Measurements from ENCODE around the gene NTRK1.

Gene NTRK1

DNA sequence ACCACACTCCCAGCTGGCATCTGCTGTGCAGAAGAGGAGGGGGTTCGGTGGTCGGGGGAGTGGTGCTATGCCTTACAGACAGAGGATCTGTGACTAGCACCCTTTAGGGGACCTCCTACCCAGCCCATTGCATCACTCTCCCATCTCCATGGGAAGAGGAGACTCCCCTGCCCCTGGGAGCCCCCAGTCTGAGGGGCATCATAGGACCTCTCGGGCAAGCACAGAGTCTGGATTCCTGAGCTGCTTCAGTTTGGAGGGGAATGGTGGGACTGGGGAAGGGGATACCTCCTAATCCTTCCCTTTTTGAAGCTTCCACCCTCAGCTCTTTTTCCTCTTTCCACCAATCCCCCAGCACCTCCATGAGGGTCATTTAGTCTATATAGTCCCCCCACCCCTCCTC, 3.1 kb upstream of the NTRK1 start:
- DNase-seq (ENCODE audit: low read depth in 2 of 2): no peak

DNA sequence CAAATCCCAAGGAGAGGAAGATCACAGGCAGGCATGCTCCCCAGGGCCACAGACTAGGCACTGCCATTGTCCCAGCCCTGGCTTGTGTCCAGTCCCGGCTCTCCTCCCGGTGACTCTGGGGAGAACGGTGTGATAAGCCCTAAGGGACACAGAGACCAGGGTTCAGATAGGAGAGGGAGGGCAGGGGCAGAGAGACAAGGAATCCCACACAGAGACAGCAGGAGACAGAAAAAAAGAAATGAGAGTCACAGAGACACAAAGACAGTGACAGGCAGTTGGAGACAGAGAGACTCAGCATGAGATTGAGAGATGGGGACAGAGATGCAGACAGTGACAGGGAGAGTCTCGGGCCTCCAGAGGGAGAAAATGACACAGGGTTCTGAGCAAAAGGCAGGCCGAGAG, 2.1 kb upstream of the NTRK1 start:
- DNase-seq (ENCODE audit: low read depth in 2 of 2): no peak

DNA sequence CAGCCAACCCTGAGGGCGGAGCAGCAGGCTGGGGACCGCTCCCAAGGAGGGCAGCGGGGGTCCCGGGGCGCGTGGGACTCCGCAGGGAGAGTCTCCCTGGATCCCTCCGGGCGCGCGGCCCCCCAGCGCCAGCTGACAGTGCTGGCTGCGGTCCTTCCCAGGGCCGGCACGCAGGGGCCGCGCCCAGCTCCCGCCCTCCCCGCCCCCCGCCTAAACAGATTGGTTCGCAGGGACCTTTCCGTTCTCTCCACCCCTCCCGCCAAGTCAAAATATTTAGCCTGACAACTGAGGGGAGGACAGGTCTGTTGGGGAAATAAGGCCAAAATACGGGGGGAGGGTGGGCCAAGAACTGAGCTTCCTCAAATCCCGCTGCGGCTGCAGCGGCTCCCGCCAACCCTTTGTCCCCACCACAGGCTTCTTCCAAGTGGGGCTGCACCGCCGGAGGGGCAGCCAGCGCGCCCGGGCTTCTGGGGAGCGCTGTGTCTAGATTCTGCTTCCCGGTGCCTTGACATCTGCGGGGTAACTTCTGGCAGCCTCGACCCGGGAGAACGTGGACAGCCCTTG, 1.6 kb upstream of the NTRK1 start, which contains the start of gene INSRR:
Gene INSRR, minus strand, starts transcription at position 159 of the 564 bp plus-strand sequence. CDS start 496 bp downstream, outside the sequence.
- DNase-seq (ENCODE audit: low read depth in 2 of 2): no peak

DNA sequence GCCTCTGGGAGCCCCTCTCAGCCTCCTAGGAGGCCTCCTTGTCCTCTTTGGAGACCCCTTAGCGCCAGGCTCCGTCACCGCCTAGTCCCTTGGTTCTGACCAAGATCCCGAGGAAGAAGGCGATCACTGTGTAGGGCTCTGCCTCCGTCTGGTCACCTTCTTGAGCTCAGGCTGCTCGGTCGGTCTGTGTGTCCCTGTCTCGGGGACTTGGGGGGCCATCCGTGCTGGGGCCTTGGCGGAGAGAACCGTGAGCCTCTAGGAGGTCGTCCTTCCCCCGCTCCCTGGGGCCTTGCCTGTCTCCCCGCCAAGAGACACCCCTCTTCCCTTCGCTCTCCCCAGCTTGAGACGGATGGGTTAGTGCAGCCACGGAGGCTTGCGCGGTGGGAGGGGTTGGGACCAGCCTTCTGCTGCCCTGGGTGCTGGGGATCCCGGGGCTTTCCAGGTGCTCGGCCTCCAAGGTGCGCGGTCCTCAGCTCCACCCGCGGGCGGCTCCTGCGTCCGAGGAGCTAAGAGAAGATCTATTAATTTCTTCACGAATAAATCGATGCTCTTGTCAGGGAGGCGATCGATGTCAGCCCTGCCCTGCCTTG, 1.0 kb upstream of the NTRK1 start:
- no peak for DNase-seq (ENCODE audit: low read depth in 2 of 2)

DNA sequence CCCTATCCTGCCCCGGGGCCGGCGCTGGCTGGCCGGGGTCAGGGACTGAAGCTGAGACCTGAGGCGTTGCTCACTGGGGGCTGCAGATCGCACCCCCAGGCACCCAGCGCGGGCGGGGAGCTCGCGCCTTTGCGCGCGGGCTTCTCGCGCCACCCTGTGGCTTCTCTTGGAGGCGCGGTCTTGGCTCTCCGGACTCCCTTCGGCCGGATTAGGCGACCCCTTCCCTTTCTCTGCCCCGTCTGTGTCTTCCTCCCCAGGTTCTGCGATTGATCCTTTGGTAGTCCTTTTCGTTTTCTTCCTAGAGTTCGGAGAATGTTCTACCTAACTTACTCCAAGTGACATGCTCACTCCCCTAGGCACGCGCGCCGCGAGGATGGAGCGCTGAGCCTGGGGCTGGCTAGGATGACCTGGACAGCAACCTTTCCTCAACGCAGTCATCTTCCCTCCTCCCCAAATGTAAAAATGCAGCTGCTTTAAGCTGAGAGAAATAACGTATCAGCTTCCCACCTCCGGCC, 495 bp upstream of the NTRK1 start:
- peak; percentile 52 to 56 for DNase-seq (ENCODE audit: low read depth in 2 of 2)

DNA sequence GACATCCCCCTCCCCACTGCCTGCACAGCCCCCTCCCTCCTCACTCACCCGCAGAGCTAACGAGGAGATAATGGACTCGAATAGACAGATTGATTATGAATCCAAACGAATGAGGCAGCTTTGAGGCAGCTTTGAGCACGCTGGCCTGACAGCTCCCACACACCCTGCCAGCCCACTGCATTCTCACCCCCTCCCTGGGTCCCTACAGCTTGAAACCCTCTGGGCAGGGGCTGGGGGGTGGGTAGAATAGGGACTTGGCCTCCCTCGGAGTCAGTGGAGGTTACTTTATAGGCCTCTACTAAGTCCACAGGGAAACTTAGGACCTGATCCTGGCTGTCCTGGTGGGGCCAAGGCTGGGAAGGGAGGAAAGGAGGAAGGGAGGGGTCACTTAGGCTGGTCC, 1.9 kb downstream of the NTRK1 start:
- no peak for DNase-seq (ENCODE audit: low read depth in 2 of 2)

DNA sequence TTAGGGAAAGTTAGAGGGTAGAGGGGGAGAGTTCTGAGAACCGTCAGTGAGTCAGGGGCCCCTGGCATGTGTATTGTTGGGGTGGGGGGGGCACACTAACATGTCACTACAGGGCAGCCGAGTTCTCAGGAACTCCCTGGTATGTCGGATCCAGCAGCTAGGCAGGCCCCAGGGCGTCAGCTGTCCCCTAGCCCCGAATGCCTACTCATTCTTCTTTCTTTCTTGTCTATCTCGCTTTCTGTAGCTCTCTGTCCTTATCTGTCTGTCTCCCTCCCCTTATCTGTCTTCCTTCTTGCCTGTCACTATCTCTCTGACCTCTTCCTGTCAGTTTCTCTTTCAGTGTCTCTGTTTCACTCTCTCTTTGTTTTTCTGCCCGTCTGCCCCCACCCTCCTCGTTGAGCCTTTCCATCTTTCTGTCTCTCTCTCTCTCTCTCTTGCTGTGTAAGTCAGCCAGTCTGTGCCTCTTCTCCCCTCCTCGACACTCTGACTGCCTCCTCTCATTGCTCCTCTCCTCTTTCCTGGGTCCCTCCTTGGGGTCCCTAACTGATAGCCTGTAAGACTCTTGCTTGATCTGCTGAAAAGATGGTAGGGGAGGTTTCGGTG, 2.4 kb downstream of the NTRK1 start:
- DNase-seq (ENCODE audit: low read depth in 2 of 2): no peak

DNA sequence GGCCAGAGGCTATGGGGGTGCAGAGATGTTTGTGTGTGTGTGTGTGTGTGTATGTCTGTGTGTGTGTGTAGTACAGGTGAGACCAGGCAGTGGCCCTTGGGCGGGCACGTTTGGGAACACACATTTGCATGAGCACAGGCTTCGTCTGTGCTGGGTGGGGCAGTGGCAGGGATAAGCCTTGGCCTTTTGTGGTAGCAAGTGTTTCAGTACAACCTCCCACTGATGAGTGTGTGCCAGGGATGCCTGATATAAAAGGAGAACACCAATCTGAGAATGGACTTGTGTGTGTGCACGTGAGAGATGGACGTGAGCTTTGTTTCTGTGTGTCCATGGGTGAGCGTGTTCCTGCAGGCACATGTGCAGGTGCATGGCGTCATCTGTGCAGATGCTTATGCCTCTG, 3.0 kb downstream of the NTRK1 start:
- no peak for DNase-seq (ENCODE audit: low read depth in 2 of 2)

DNA sequence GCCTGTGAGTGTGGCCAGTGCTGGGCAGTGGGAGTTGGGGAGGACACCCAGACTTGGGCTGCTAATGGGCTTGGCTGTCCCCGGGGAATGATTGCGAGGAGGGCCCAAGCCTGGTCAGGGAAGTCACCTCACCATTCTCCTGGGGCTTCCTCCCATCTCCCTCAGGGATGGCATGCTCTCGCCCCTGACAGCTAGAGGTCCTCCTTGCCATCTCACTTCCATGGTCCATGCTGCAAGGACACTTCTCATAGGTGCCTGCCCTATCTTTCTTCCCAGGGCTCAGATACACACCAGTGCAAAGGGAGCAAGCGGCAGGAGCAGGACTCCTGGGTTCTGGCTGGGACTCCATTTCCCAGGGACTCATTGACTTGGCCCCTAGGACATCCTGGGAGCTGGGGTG, 4.1 kb downstream of the NTRK1 start:
- no peak for DNase-seq (ENCODE audit: low read depth in 2 of 2)

DNA sequence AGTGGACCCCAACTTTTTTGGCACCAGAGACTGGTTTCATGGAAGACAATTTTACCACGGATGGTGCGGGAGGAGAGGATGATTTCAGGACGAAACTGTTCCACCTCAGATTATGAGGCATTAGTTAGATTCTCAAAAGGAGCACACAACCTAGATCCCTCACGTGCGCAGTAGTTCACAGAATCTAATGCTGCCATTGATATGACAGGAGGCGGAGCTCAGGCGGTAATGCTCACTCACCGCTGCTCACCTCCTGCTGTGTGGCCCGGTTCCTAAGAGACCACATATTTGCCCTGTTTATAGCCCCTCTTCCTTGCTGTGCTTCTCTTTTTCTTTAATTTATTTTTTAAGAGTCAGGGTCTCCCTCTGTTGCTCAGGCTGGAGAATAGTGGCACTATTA, 4.6 kb downstream of the NTRK1 start:
- DNase-seq (ENCODE audit: low read depth in 2 of 2): no peak

DNA sequence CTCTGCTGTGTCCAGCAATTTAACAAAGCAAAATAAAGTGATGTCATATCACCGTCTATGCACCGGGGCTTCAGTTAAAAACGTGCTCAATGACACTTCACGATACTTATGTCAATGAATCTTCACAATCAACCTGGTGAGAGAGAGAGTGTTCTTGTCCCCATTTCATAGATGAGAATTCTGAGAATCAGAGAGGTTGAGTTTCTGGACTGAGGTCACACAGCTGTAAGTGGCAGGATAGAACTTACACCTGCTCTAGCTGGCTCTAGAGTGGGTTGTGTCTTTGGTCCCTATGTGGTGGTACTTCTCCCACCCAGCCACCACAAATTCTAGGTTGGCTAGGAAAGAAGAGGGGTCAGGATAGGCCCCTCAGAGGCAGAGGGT, 5.2 kb downstream of the NTRK1 start:
- DNase-seq (ENCODE audit: low read depth in 2 of 2): no peak

DNA sequence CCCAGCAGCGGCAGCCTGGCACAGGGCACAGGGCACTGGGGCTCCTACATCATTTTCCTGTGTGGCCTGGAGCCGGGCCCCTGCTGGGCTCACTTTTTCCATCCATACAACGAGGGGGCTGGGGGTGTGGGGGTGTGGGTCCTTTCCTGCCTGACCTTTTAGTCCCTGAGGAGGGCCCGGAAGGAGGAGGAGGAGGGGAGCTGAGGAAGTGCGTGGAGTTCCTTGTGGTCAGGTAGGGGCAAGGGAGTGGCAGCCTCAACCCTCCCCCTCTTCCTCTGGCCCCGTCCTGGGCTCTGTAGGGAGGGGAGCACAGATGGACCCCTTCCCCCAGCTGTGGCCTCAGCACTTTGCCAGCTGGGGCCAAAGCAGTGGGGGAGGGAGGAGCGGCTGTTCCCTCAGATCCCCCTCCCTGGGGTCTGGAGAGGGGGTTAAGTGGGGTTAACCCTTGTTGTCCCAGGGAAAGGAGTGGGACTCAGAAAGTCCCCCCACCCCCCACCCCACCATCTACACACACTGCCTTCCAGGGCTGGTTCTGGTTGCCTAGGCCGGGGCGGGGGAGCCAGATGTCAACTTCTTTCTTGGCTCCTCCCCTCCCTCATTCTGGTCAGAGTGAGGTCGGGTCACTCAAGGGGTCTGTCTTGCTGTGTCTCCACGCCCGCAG, 5.7 kb downstream of the NTRK1 start:
- DNase-seq (ENCODE audit: low read depth in 2 of 2): no peak

DNA sequence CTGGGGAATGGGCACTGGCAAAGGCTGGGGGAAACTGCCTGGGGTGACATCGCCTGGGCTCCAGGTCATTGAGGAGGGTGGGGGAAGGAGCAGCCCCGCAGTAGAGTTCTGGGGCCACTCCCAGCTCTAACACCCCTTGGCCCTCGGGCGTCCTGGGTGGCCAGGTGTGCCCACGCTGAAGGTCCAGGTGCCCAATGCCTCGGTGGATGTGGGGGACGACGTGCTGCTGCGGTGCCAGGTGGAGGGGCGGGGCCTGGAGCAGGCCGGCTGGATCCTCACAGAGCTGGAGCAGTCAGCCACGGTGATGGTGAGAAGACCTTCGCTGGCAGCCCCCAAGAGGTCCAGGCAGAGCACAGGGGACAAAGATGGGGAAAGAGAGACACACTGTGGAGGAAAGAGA, 7.7 kb downstream of the NTRK1 start:
- no peak for DNase-seq (ENCODE audit: low read depth in 2 of 2)

DNA sequence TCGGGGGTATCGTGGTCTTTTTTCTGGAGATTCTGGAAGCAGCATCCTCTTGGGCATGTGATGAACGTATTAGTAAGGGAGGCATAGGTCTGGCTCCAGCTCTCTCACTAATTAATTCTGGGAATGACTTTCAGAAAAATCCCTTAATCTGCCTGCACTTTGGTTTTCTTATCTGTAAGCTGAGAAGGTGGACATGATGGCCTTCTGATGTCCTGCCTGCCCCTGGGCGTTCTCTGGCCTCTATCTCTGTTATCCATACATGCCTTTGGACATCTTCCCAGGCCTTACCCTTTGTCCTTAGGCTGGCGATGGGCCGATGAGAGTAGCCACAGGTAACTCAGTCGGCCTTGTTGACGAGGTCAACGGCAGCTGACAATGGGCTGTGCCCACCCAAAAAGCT, 8.8 kb downstream of the NTRK1 start:
- no peak for DNase-seq (ENCODE audit: low read depth in 2 of 2)

DNA sequence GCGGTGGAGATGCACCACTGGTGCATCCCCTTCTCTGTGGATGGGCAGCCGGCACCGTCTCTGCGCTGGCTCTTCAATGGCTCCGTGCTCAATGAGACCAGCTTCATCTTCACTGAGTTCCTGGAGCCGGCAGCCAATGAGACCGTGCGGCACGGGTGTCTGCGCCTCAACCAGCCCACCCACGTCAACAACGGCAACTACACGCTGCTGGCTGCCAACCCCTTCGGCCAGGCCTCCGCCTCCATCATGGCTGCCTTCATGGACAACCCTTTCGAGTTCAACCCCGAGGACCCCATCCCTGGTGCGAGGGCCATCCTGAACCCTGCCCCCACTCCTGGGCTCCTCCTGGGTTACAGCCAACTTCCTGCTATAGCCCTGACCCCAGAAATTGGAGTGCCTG, 13.0 kb downstream of the NTRK1 start:
- no peak for DNase-seq (ENCODE audit: low read depth in 2 of 2)

DNA sequence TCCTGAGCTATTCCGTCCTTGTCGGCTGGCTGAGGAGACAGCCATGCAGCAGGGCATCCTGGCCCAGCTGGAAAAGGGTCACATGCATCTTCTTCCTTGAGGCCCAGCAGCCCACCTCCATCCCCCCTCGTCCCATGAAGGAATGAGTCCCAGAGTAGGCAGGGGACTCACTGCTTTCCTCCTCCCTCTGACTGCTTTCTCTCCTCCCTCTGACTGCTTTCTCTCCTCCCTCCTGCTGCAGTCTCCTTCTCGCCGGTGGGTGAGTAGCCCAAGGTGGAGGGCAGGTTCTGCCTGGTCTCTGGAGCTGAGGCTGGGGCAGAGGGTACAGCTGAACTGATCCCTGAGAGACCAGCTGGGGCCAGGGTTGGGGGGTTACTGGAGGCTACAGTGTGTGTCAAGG, 13.5 kb downstream of the NTRK1 start:
- DNase-seq (ENCODE audit: low read depth in 2 of 2): no peak

DNA sequence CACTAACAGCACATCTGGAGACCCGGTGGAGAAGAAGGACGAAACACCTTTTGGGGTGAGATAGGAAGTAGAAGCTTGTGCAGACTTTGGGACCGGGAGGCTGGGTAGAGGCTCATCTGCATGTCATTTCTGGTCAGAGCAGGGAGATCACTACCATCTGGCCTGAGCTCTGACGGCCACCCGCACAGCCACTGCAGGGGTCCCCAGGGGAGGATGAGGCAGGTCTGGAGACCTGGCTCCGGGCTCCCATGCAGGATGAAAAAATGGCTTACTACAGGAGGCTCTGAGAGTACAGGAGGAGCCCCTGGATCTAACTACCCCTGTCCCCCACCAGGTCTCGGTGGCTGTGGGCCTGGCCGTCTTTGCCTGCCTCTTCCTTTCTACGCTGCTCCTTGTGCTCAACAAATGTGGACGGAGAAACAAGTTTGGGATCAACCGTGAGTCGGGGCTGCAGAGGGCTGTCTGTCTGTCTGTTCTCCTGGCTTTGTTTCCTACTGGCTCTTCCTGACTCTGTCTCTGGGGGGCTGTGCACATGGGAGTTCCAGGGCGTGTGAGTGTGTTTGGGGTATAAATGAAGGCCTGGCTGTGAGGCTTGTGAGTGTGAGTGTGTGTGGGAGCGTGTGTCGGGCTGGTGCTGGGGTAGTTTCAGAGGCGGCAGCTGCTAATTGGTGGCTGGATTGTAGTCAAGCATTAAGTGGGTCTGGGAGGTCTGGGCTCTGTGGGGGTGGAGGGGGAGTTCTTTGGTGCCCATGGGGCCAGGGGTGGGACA, 14.1 kb downstream of the NTRK1 start:
- DNase-seq (ENCODE audit: low read depth in 2 of 2): no peak

DNA sequence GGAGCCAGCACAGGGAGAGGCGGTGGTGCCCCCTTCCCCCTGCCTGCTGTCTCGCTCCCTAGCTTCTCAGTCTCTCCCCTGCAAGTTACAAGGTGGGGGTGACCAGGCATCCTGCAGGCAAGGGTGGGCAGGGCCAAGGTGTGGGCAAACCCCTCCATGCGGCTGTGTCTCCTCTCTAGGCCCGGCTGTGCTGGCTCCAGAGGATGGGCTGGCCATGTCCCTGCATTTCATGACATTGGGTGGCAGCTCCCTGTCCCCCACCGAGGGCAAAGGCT, 14.6 kb downstream of the NTRK1 start:
- DNase-seq (ENCODE audit: low read depth in 2 of 2): no peak

DNA sequence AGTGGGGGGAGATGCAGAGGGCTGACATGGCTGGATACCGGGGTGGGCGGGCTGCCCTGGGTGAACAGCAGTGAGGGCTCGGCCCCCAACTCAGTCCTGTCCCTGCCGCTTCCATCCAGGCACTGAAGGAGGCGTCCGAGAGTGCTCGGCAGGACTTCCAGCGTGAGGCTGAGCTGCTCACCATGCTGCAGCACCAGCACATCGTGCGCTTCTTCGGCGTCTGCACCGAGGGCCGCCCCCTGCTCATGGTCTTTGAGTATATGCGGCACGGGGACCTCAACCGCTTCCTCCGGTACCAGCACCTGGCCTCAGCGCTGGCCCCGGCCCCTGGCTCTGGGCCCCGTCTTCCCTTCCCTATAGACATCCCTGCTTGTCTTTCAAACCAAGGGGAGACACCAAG, 15.6 kb downstream of the NTRK1 start:
- no peak for DNase-seq (ENCODE audit: low read depth in 2 of 2)

DNA sequence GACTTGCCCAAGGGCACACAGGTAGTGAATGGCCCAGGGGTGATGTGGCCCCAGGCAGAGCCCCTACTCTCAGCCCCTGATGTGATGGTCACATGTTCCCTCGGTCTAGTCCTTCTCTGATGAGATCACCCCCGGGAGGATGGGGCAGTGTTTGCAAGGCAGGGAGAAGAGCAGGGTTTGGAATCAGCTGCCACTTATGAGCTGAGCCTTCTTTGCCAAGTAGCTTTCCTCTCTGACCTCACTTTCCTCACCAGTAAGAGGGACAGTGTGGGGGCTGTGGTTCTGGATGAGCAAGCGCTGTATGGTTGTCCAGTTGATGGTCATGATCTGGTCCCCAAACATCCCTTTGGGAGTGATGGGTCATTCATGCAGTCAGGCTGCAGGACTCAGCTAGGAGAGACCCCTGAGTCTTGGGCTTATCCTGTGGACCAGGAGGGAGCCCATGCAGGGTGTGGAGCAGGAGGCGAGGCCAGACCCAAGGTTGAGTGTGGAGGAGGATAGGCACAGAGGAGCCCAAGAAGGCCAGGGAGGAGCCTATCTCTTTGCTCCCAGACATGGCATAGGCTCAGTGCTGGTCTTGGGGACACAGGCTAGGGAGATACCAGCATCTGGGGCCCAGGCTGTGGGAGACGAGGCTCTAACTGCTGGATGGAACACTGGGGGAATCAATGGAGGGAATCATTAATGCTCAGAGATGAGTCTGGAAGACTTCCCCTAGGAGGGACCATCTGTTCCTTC, 16.9 kb downstream of the NTRK1 start:
- DNase-seq (ENCODE audit: low read depth in 2 of 2): no peak

DNA sequence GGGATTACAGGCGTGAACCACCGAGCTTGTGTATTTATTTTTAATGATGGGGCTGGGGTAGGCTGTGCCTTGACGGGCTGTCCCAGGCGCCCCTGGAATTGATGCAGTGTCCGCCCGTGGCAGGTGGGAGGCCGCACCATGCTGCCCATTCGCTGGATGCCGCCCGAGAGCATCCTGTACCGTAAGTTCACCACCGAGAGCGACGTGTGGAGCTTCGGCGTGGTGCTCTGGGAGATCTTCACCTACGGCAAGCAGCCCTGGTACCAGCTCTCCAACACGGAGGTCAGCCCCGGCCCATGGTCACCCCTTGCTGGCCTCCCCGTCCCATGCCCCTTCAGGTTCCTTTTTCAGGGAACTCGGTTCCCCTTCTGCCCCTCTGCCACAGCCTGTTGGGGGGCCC, 19.2 kb downstream of the NTRK1 start:
- DNase-seq (ENCODE audit: low read depth in 2 of 2): no peak

DNA sequence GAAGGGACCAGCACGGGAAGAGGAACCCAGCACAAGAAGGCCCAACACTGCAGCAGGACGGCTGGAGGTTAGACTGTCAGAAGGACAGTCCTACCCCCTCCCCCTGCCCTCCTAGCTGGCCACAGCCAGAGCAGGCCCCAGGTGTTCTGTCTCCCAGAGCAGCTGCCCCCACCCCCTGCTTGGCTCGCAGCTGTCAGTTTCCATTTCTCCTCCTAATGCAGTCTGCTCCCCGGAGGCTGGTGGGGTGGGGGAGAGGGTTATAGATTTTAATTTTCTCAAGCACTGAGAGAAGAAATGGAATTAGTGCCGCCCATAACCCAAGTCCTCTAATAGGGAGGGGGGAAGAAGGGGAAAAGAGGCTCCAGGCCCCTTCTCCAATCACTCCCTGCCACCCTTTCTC, 19.8 kb downstream of the NTRK1 start:
- DNase-seq (ENCODE audit: low read depth in 2 of 2): no peak

Data from stimulated activated CD4-positive, alpha-beta T cell treated with anti-CD3 and anti-CD28 coated beads, Interleukin-1b, Interleukin-23, amount 100 ng/mL, for 4 hours (primary cell).